GM12872 (cell line): ENCODE data around the gene SAFB.

ENCODE experiments used
- CTCF ChIP-seq: IDR thresholded peaks from 3 replicates; pipeline ENCODE4 v1.5.1; 2011; ENCODE audit warnings: low read depth, mild to moderate bottlenecking, low read length, moderate library complexity; ENCODE audit not compliant: insufficient read depth

Gene SAFB

DNA sequence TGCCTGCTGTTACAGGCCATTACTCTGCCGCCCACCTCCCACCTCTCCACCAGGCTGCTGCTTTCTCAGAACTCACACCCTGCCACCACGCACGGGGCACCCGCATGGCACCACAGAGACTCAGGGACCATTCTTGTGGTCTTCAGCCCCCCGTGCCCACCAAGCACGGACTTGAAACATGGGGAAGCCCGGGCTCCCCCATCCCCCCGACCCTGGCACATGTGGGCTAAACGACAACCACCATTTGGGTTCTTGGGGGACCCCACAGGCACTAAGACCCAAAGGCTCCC, 32.1 kb upstream of the SAFB start:
- TF ChIP-seq CTCF, result no peak

- TF ChIP-seq CTCF, result no peak
These were observed 31.4 kb upstream of the SAFB start for GRCh38 chr19:5591476-5591875.

DNA sequence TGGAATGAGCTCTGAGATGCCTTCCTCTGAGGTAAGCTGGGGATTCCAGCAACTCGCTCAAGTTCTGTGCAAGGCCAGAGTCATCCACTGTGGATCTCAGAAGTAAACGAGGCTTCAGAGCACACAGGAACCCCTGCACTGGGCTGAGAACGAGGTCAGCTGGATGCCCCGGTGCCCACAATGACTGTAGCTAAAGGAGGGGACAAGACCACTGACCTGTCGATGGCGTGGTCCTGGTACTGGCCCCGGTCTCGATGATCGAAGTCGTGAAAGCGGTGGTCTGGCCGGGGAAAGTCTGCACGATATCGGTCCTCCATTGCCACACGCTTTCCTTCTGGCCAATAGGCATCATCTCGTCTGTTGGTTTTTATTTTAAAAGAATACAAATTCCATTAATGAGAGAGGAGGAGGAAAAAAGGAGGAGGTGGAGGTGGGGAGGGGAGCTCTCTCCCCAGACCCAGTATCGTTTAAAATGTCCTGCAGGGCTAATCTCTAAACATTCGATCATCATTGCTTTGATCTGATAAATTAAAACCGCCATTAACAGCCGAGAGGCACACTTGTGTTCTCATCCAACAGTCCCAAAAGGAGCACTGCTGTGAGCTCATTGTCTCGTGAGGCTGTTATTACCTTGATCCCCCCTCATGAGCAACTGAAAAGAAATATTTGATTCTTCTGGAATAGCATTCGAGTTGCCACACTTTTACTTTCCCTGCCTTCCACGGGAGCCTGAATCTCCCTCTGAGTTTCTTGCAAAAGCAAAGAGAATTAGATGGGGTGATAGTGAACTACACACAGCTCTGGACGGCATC, 30.1 kb upstream of the SAFB start:
- no peak for TF ChIP-seq CTCF

- TF ChIP-seq CTCF, result no peak
These were observed 29.3 kb upstream of the SAFB start for GRCh38 chr19:5593343-5594255.

DNA sequence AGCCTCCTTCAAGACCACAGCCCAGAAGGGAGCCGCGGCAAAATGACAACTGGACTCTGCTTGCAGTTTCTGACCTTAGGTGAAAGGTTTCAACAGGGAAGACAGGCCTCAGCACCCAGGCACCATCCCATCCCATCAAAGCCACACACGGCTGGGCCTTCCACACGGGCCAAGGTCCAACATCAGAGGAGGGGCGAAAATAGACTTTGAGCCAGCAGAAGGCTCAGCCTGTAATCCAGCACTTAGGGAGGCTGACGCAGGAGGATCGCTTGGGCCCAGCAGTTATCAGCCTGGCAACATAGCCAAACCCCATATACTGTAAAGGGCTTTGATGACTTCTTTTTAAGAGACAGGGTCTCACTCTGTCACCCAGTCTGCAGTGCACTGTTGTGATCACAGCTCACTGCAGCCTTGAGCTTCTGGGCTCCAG, 28.3 kb upstream of the SAFB start:
- TF ChIP-seq CTCF, result no peak

- TF ChIP-seq CTCF, result no peak
These were observed 27.8 kb upstream of the SAFB start for GRCh38 chr19:5595129-5595528.

DNA sequence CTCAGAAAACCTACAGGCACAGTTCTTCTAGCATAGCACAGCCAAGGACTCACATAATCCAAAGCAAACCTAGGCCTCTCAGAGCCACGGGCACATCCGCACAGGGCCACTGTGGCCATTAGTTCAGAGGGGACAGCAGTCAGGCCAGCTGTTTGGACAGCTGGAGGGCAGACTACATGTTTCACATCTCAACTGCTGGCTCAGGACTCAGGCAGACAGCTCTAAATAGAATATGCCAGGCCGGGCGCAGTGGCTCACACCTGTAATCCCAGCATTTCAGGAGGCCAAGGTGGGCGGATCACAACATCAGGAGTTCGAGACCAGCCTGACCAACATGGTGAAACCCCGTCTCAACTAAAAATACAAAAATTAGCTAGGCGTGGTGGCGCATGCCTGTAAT, 27.1 kb upstream of the SAFB start:
- TF ChIP-seq CTCF, result no peak
